ENCODE results near the gene FOXK2.
"Not testable (repeated sequence)": the region's sequence is repeated elsewhere in the genome, so short reads cannot be mapped to it uniquely, and the experiment has no call there.

FOXK2 gene

GRCh38 chr17:82531431-82531881 lies 11.9 kb downstream of the FOXK2 start:
- DNase-seq (ENCODE audit: low read depth in 2 of 2): no peak

- DNase-seq (ENCODE audit: low read depth in 2 of 2): no peak
Observed at GRCh38 chr17:82534401-82534812, 14.9 kb downstream of the FOXK2 start.

GRCh38 chr17:82536512-82537201 lies 17.1 kb downstream of the FOXK2 start:
- DNase-seq (ENCODE audit: low read depth in 2 of 2): no peak

- not testable (repeated sequence) for DNase-seq (ENCODE audit: low read depth in 2 of 2)
Observed at GRCh38 chr17:82537228-82537627, 17.7 kb downstream of the FOXK2 start.

GRCh38 chr17:82539076-82539475 lies 19.5 kb downstream of the FOXK2 start:
- not testable (repeated sequence) for DNase-seq (ENCODE audit: low read depth in 2 of 2)

- no peak for DNase-seq (ENCODE audit: low read depth in 2 of 2)
Observed at GRCh38 chr17:82542439-82542838, 22.9 kb downstream of the FOXK2 start.

- DNase-seq (ENCODE audit: low read depth in 2 of 2): no peak
Observed at GRCh38 chr17:82544431-82545070, 25.0 kb downstream of the FOXK2 start.

GRCh38 chr17:82545071-82545462 lies 25.5 kb downstream of the FOXK2 start:
- no peak for DNase-seq (ENCODE audit: low read depth in 2 of 2)

- no peak for DNase-seq (ENCODE audit: low read depth in 2 of 2)
Observed at GRCh38 chr17:82547981-82548380, 28.4 kb downstream of the FOXK2 start.

GRCh38 chr17:82548681-82549303 lies 29.3 kb downstream of the FOXK2 start:
- DNase-seq (ENCODE audit: low read depth in 2 of 2): no peak

- DNase-seq (ENCODE audit: low read depth in 2 of 2): peak; percentile 55 to 58
Observed at GRCh38 chr17:82551779-82552457, 32.4 kb downstream of the FOXK2 start.

GRCh38 chr17:82552580-82552979 lies 33.0 kb downstream of the FOXK2 start:
- DNase-seq (ENCODE audit: low read depth in 2 of 2): no peak

- DNase-seq (ENCODE audit: low read depth in 2 of 2): no peak
Observed at GRCh38 chr17:82553210-82553930, 33.8 kb downstream of the FOXK2 start.

GRCh38 chr17:82557510-82557909 lies 38.0 kb downstream of the FOXK2 start:
- not testable (repeated sequence) for DNase-seq (ENCODE audit: low read depth in 2 of 2)

- no peak for DNase-seq (ENCODE audit: low read depth in 2 of 2)
Observed at GRCh38 chr17:82559566-82560251, 40.2 kb downstream of the FOXK2 start.

- no peak for DNase-seq (ENCODE audit: low read depth in 2 of 2)
Observed at GRCh38 chr17:82560252-82560642, 40.7 kb downstream of the FOXK2 start.

- DNase-seq (ENCODE audit: low read depth in 2 of 2): no peak
Observed at GRCh38 chr17:82560802-82561428, 41.4 kb downstream of the FOXK2 start.

GRCh38 chr17:82561429-82562035 lies 42.0 kb downstream of the FOXK2 start:
- DNase-seq (ENCODE audit: low read depth in 2 of 2): no peak

- not testable (repeated sequence) for DNase-seq (ENCODE audit: low read depth in 2 of 2)
Observed at GRCh38 chr17:82562718-82563220, 43.2 kb downstream of the FOXK2 start.

GRCh38 chr17:82563318-82563717 lies 43.8 kb downstream of the FOXK2 start:
- DNase-seq (ENCODE audit: low read depth in 2 of 2): no peak
